Psoas muscle (tissue), 8 donors: Measurements from ENCODE around the gene SSC5D. TPM values are rescaled to one million over a fixed set of nuclear protein-coding genes. Genes with fewer than 3 reads are reported as not detected.
"Not testable (repeated sequence)": the region's sequence is repeated elsewhere in the genome, so short reads cannot be mapped to it uniquely, and the experiment has no call there.

ENCODE experiments used
- ATAC-seq, 4 donors: fragments of 200-7000 bp; cut with Tn5 transposase; one replicate each; pipeline ENCODE4 v1.9.1; 2020; ENCODE audit warnings: moderate library complexity in 3 of 4, mild to moderate bottlenecking in 2 of 4
- DNase-seq, 2 donors: peaks; one replicate each; pipeline ENCODE4 v3.0.0-alpha.2; 2020
- H3K27ac ChIP-seq: fragments of 200-600 bp; one replicate; pipeline ENCODE4 v1.8.0; 2022
- H3K27me3 ChIP-seq, 3 donors: fragments of 200-600 bp in 1 of 3; one replicate each; pipeline versions ENCODE4 v1.6.1 to v1.8.0; 2013 to 2022; ENCODE audit warnings: low read length in 2 of 3, mild to moderate bottlenecking in 2 of 3, moderate library complexity in 1 of 3; ENCODE audit not compliant: insufficient read depth in 3 of 3
- H3K36me3 ChIP-seq, 2 donors: fragments of 200-600 bp in 1 of 2; one replicate each; pipeline versions ENCODE4 v1.6.1 to v1.8.0; 2013 to 2022; ENCODE audit warnings: low read depth in 1 of 2, mild to moderate bottlenecking in 1 of 2, moderate library complexity in 1 of 2; ENCODE audit not compliant: insufficient read depth in 1 of 2
- H3K4me1 ChIP-seq: fragments of 200-600 bp; one replicate; pipeline ENCODE4 v1.8.0; 2022
- H3K4me3 ChIP-seq: fragments of 200-600 bp; one replicate; pipeline ENCODE4 v1.8.0; 2022; ENCODE audit warnings: mild to moderate bottlenecking
- H3K9me3 ChIP-seq: fragments of 200-600 bp; one replicate; pipeline ENCODE4 v1.8.0; 2022
- WGBS, 3 donors: extraction: QIAGEN DNeasy Blood & Tissue Kit; methylation state at CpG; one replicate each; pipeline versions ENCODE4 v1.1.6 to v1.1.7; 2013; 5-methylcytosine and 5-hydroxymethylcytosine counted together
- intact Hi-C, 2 donors: fragments of 100-400 bp; cut with DNase I; formaldehyde crosslinking; loops; one replicate each; pipeline versions ENCODE4 v1.11.0 to v1.14.2; 2022
- polyA plus RNA-seq, 3 donors: library from polyadenylated mRNA; stranded (reverse); fragments of 200-250 nt; gene quantifications; one replicate each; pipeline ENCODE4 v1.2.3, GENCODE V29; 2013
- total RNA-seq, 4 donors: library from RNA; stranded (reverse); fragmentation: NEBNext Ultra II Directional in 2 of 4; extraction: Animal tissue kit (Norgen Biotek cat#: 25700) in 2 of 4; gene quantifications; one replicate each; pipeline versions ENCODE4 v1.2.1 to v1.2.4, GENCODE V29; 2021 to 2023
- TF ChIP-seq, protein P1 (sequence below): fragments of 200-600 bp; IDR thresholded peaks from one replicate; pipeline ENCODE4 v1.8.0; 2022; ENCODE audit warnings: antibody characterized with exemption
- donor health status: healthy with polysubstance abuse.
- donor health status: DM: no; HTN: no; CAD: no; lungs with moderate emphysema.
- donor health status: Bipolar disorder and iron deficiency.
- donor health status: healthy.
- donor health status: DM: yes; HTN: yes; CAD: no.
- donor health status: DM: no; HTN: no; CAD: no.
- donor health status: DM: no; HTN: no; CAD: no.
- donor health status: DM: yes; HTN: yes; CAD: no.

The SSC5D gene
- total and polyA plus RNA-seq, 7 donors: 0.11 to 4.6 (median 1.2) TPM

DNA sequence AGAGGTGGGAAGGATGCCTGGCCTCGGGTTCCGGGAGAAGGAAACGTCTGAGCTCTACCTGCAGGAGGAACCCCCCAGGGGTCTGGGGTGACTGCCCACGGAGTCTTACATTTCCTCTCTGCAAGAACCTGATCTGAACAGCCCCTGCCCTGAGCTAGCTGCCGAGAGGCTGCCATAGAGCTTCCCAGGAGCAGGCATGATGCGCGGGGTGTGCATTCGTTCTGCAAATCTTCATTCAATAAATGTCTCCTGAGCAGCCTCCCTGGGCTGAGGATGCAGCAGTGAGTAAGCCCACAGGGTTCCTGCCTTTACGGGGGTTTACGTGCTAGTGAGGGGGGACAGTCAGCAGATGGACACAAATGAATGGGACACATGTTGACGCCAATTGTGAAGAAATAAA is 43.6 kb upstream of the SSC5D start:
- Histone ChIP-seq H3K4me3 (no peak overlapping the region), H3K27me3 (peaks cover 3 to 77% (median 49%) of the 10 kb centered on the region in 3 donors), H3K36me3 (no peaks in the 10 kb centered on the region), H3K9me3 (no peaks in the 10 kb centered on the region), H3K27ac (no peak overlapping the region), H3K4me1 (no peaks in the 10 kb centered on the region)
- no peak for DNase-seq
- intact Hi-C loops: no loop called here
- ATAC-seq: no peak
- TF ChIP-seq, protein P1, sequence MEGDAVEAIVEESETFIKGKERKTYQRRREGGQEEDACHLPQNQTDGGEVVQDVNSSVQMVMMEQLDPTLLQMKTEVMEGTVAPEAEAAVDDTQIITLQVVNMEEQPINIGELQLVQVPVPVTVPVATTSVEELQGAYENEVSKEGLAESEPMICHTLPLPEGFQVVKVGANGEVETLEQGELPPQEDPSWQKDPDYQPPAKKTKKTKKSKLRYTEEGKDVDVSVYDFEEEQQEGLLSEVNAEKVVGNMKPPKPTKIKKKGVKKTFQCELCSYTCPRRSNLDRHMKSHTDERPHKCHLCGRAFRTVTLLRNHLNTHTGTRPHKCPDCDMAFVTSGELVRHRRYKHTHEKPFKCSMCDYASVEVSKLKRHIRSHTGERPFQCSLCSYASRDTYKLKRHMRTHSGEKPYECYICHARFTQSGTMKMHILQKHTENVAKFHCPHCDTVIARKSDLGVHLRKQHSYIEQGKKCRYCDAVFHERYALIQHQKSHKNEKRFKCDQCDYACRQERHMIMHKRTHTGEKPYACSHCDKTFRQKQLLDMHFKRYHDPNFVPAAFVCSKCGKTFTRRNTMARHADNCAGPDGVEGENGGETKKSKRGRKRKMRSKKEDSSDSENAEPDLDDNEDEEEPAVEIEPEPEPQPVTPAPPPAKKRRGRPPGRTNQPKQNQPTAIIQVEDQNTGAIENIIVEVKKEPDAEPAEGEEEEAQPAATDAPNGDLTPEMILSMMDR: no peak
- WGBS, 3 donors: 32 to 34% (median 33%) methylated on average over 11 of the region's 11 CpGs

DNA sequence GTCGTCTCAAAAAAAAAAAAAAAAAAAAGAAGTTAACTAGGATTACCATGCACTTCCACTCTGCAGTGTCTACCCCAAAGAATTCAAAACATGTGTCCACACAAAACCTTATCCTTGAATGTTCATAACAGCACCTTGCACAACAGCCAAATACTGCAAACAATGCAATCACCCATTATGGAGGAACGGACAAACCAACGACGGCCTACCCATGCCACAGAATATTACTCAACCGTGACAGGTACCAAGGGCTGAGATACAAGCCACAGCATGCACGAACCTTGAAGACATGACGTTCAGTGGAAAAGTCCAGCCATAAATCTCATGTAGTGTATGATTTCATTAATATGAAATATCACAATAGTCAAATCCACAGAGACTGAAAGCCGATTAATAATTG is 42.2 kb upstream of the SSC5D start:
- Histone ChIP-seq H3K4me3 (no peak overlapping the region), H3K36me3 (no peaks in the 10 kb centered on the region), H3K4me1 (no peaks in the 10 kb centered on the region), H3K27ac (no peak overlapping the region), H3K27me3 (peaks cover 3 to 65% (median 47%) of the 10 kb centered on the region in 3 donors), H3K9me3 (no peaks in the 10 kb centered on the region)
- ATAC-seq (no peak), DNase-seq (no peak)
- TF ChIP-seq, protein P1: no peak
- intact Hi-C loops: no loop called here
- 51 to 65% (median 52%) methylated on average over 7 to 8 of the region's 8 CpGs for WGBS, 3 donors

DNA sequence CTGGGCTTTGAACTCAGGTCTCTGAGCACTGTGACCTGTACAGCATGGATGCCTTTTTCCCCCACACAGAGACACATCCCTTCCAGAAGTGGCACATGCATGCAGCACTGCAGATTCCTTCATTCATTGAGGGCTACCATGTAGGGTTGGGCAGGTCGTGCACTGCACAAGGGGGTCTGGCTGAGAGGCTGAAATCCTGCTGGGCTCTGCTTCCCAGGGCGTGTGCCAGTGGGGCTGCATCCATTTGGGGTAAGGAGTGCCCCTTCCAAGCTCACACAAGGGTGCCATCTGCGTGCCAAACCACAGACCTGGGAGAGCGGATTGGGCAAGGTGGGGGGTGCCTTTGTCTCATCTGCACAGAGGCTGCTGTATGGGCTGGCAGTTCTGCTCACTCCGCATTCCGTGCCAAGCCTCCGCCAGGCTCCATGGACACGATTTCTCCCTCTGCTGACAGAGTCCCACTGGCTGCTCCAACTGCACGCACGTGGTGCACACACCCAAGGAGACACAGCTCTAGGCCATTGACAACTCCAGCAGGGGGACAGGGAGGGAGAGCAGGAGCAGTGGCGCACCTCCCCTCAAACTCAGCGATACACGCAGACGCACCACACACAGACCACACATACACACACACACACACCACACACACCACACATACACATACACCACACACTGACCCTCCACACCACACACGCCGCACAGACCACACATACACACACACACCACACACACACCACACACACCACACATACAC is 40.6 kb upstream of the SSC5D start:
- Histone ChIP-seq H3K4me3 (no peak overlapping the region), H3K4me1 (peaks cover 6% of the 10 kb centered on the region), H3K27me3 (peaks cover 0 to 66% (median 44%) of the 10 kb centered on the region in 3 donors), H3K9me3 (no peaks in the 10 kb centered on the region), H3K27ac (no peak overlapping the region), H3K36me3 (no peaks in the 10 kb centered on the region)
- 21 to 29% (median 26%) methylated on average over 15 to 16 of the region's 16 CpGs for WGBS, 3 donors
- peak in 2 of 4 donors; percentile 41 to 51 for ATAC-seq
- intact Hi-C loops: no loop called here
- TF ChIP-seq, protein P1: no peak
- DNase-seq: no peak

- H3K4me1 ChIP-seq, H3K27ac ChIP-seq, ATAC-seq, H3K4me3 ChIP-seq, intact Hi-C loops, DNase-seq, H3K9me3 ChIP-seq, H3K36me3 ChIP-seq: not testable (repeated sequence)
- H3K27me3 ChIP-seq: peaks cover 0 to 62% (median 42%) of the 10 kb centered on the region in 3 donors
- WGBS, 3 donors: 77 to 89% (median 83%) methylated on average over 5 of the region's 5 CpGs
Observed at GRCh38 chr19:55448175-55448490, 40.1 kb upstream of the SSC5D start.

GRCh38 chr19:55449469-55449868 is 38.8 kb upstream of the SSC5D start:
- intact Hi-C loops: no loop called here
- Histone ChIP-seq H3K27me3 (peaks cover 0 to 51% (median 32%) of the 10 kb centered on the region in 3 donors), H3K9me3 (no peaks in the 10 kb centered on the region), H3K27ac (no peak overlapping the region), H3K36me3 (no peaks in the 10 kb centered on the region), H3K4me1 (peaks cover 6% of the 10 kb centered on the region), H3K4me3 (no peak overlapping the region)
- ATAC-seq (no peak), DNase-seq (no peak)
- TF ChIP-seq, protein P1: no peak
- 31 to 39% (median 34%) methylated on average over 12 to 16 of the region's 16 CpGs for whole genome bisulfite sequencing, 3 donors
